GM19193 (cell line): ENCODE data around the gene PROK1.

Source experiments
- POLR2A ChIP-seq: IDR thresholded peaks from 4 replicates; pipeline ENCODE4 v1.6.1; 2011; ENCODE audit not compliant: insufficient read depth, insufficient read length; ENCODE audit errors: extremely low read depth

PROK1 gene

DNA sequence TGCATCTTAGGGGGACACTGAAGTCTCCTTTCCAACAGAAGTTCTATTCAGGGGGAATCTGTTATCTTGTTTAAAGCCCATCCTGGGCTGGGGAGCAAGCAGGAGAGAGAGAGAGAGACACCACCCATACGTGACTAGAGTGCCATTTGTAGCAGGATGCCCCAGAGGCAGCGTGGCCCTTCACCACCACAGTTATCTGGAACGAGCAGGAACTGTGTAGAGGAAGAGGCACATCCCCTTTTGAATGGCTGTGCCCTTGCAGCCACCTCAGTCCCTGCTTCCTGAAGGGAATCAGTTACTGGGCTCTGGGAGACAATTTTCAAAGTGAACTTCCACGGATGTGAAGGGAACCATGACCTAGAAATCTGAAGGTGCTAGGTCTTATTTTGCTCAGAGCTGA lies 24.1 kb upstream of the PROK1 start:
- TF ChIP-seq POLR2A, result no peak

DNA sequence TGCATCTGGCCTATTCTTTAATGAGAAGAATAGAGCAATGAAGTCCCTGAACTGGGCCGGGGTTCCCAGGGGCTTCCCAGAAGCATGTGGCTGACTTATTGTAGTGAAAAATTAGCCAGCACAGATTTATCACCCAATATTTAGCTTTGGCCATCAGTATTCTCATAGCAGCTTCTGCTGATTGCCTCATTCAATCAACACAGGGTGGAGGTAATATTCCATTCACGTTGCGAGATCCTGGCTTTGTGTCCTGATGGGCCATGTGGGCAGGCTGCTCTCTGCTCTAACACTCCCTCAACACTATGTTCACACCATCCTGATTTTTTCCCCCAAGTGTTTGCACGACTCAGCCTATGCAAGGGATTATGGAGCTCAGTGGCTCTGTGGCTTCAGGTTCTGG lies 22.0 kb upstream of the PROK1 start:
- no peak for TF ChIP-seq POLR2A

DNA sequence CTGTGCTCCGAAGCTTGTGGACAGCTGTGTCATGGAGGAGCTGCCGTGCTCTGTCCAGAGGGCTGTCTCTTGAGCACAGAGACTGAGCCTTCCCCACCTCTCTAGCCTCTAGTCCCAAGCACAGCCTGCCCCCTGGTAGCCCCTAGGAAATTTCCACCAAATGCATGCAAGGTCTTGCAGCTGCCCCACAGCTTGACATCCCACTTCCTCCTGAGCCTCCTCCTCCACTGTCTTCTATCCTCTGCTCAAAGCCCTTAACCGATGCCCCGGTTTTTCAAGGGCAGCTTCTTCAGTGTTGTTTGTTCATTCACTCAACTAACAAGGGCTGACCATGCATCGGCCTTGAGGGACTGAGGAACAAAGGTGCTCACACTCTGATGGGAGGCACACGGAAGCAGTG lies 20.6 kb upstream of the PROK1 start:
- TF ChIP-seq POLR2A, result no peak

GRCh38 chr1:110430901-110431300 lies 20.0 kb upstream of the PROK1 start:
- no peak for TF ChIP-seq POLR2A

DNA sequence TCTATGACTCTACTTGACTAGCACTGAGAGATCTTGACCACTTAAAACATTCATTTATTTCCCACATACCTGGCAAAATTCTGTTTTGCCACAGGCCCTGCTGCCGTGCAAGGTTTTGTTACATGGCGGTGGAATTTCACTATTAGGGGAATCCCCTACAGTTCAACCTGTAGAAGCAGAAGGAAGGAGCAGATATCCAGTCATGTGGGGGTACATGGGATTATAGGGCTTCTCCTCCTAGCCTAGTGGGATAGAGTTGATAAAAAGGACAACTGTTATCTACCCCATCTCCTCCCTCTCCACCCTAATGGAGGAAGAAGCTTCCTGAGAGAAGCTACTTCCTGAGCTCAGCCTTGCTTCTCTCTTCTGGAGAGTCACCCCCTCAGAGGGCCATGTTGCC lies 17.7 kb upstream of the PROK1 start:
- TF ChIP-seq POLR2A, result no peak

DNA sequence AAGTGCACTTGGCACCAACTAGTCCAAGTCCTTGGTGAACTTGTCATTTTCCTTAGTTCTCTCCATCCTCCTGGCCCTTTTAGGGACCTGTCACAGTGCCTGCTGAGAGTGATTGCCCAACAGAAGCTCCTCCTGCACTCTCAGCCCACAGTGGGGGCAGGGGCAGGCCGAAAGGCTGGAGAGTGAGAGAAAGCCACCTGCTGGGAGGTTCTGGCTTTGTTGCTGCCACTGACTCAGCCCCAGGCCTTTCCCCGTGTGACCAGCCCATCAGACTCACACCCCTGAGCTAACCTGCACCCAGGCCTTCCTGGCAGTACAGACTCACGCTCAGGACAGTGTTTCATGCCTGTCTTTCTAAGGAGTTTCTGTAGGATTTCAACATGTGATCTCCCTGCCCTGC lies 17.1 kb upstream of the PROK1 start:
- TF ChIP-seq POLR2A, result no peak

GRCh38 chr1:110434946-110435345 lies 16.0 kb upstream of the PROK1 start:
- TF ChIP-seq POLR2A, result no peak

GRCh38 chr1:110436635-110437034 lies 14.3 kb upstream of the PROK1 start:
- no peak for TF ChIP-seq POLR2A

DNA sequence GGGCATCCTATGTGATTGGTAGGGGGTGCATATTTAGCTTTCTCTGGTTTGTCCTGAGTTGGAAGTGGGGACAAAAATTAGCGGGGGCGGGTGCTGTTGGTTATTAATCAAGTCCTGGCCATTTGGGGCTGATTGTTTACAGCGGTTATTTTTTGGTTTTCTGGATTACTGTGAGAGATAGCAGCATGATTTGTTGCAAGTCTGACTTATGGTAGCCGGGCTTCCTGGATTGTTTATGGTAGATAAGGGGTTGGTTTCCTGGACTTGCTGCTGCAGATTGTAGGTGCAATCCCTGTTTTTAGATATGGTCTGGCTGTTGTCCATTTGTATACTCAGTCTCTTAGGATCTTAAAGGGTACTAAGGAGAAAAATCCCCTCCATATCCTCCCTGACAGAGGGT lies 12.1 kb upstream of the PROK1 start:
- no peak for TF ChIP-seq POLR2A

DNA sequence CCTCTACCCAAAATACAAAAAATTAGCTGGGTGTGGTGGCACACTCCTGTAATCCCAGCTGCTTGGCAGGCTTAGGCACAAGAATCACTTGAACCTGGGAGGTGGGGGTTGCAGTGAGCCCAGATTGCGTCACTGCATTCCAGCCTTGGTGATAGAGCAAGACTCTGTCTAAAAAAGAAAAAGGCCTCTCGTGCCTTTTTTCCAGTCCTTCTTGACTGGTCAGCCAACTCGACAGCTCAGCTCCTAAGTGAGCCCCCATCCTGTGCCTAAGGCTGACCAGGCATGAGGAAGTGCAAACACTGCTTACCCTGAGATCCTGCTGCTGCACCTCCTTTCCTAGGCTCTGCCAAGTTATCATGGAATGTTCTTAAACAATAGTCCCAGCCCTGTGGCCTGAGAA lies 10.1 kb upstream of the PROK1 start:
- no peak for TF ChIP-seq POLR2A

DNA sequence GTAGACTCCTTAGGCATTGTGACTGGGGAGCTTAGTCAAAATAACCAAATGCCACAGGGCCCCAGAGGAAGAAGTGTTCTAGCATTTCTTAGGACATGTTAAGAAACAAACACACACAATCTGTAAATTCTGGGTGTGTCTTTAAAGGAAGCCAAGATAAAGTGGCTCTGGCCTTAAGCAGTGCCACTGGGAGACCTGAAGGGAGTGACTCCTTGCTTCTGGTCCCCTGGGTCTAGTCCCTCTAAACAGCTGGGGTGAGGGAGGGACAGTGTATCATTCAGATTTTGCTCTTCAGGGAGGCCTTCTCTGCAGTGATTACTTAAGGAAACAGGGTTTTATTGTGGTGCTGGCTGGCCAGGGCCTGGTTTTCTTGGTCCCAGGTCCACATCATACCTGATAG lies 9.1 kb upstream of the PROK1 start:
- no peak for TF ChIP-seq POLR2A

GRCh38 chr1:110443451-110443850 lies 7.5 kb upstream of the PROK1 start:
- TF ChIP-seq POLR2A, result no peak

- TF ChIP-seq POLR2A, result no peak
These were observed 6.4 kb upstream of the PROK1 start for GRCh38 chr1:110444561-110444960.

- TF ChIP-seq POLR2A, result no peak
These were observed 993 bp upstream of the PROK1 start for GRCh38 chr1:110449661-110450651.

GRCh38 chr1:110452330-110452729 lies 1.4 kb downstream of the PROK1 start:
- no peak for TF ChIP-seq POLR2A

DNA sequence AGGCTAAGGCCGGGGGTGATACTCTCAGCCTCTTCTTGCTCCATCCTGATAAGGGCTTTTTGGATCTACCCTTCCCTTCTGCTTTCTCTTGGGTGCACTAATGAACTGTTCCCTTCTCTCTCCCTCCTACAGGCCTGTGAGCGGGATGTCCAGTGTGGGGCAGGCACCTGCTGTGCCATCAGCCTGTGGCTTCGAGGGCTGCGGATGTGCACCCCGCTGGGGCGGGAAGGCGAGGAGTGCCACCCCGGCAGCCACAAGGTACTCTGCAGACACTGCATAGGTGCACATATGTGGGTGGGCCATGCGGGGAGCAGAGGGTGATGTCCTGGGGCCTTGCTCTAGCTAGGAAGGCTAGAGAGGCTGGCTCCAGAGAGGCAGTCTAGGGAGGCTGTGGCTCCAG lies 2.9 kb downstream of the PROK1 start:
- no peak for TF ChIP-seq POLR2A
